ENCODE measurements around the gene PLAAT5.
"Not testable (repeated sequence)": the region's sequence is repeated elsewhere in the genome, so short reads cannot be mapped to it uniquely, and the experiment has no call there.

PLAAT5 gene, protein sequence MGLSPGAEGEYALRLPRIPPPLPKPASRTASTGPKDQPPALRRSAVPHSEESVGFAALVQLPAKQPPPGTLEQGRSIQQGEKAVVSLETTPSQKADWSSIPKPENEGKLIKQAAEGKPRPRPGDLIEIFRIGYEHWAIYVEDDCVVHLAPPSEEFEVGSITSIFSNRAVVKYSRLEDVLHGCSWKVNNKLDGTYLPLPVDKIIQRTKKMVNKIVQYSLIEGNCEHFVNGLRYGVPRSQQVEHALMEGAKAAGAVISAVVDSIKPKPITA

DNA sequence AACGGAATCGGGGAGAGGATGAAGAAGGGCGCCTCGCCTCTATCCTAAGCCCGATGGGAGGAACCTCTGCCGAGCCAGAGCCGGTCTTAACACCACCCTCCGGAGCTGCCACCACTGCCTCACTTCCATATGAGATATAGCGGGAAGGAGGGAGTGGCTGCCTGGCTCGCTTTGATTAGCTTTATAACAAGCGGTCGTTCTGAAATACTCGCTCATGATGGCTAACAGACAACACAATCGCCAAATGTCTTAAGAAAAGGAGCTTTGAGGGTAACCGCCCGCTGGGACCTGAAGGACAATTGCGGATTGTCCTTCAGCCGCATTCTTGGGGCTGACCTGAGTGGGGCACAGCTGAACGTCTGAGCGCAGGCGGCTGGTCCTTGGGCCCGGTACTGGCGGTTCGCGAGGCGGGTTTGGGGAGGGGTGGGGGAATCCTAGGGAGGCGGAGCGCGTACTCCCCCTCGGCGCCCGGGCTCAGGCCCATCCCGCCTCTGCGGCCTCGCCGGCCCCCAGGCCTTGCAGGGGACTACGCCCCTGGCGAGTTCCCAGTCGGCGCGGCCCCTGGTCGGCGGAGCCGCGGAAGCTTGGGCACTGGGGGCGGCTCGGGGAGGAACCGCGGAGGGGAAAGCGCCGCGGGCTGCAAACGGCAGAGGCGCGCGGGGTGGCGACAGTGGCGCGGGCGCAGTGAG is at the start of gene PLAAT5:
PLAAT5 (minus strand) TSS at position 617 of the 689 bp plus-strand sequence; CDS start at position 484, 133 bp downstream.
- no peak for DNase-seq

DNA sequence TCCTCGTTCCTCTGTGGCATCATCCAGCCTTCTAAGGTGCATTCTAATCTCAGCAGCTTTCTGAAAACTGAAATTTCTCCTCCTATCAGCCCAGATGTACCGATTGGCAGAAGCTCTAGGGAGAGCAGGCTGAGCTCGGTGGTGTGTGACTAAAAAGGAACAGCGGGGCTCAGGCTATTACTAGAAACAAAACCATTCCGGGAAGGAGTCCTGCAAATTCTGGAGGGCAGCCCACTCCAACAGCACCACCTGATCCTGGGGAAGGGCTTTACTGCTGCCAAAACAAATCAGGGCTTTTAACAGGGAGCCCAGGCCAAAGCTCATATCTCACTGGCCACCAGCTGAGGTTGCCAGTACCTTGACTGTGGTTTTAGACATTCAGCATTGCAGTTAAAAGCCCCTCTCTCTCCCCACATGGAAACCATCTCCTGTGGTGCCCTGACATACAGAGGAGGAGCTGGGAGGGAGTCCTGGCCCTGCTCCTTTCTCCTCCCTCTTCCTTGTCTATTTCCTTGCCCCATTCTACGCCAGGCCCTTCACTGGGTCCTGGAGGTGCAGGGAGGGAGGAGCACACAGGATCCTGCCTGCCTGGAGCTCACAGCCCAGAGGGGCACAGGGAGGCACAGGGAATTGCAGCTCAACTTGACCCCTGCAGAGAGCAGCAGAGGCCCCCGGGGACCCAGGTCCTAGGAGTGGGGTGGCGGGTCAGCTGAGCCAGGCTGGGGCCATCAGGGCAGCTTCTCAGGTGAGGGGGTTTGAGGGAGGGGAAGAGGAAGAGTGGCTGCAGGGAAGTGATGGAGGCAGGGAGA is 46.5 kb upstream of the PLAAT5 start:
- DNase-seq = no peak

DNA sequence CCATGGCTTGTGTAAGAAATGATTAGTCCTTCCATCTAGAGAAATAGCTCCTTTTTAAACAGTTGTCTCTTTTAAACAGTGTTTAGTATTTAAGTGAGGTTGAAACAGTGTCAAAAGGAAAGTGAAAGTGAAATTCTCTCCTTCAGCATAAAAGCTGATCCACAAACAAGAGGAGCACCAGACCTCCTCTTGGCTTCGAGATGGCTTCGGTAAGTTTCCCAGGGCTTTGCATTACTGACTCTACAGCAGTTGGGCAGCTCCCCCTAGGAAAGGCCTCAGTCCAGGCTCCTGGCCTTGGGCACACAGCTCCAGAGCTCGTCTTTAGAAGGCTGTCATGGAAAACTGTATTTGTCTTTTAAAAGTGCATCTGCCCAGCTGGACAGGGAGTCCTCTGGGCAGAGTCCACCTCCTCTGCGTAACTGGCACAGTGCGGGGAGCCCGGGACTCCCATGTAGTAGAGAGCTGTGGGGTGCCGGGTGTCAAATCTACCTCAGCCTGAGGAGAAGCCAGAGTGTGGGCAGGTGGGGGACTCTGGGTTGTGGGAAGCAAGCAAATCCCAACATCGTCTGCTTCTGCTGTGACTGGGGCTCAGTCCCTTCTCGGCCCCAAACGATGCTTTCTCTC is 45.8 kb upstream of the PLAAT5 start, which contains the start of gene PLAAT4:
PLAAT4 (plus strand) TSS at position 140 of the 624 bp plus-strand sequence; CDS start at position 201, 61 bp downstream.
- DNase-seq = peak; percentile 75

DNA sequence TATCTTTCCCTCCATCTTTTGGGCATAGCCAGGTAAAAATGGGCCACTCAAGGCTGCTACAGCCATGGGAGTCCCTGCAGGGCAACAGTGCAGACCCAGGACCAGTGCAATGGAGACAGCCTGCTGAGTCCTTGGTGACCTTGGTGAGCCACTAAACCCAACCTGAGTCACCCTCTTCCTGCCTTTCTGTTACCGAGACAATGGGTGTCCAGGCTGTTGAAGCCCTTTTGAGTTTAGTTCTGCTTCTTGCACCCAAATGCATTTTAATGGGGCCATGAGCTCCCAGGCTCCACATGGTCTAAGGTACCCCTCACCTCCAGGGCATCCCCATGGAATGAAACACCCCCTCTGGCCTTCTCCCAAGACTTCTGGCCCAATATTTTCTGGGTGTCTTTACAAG is 44.8 kb upstream of the PLAAT5 start:
- DNase-seq = no peak

DNA sequence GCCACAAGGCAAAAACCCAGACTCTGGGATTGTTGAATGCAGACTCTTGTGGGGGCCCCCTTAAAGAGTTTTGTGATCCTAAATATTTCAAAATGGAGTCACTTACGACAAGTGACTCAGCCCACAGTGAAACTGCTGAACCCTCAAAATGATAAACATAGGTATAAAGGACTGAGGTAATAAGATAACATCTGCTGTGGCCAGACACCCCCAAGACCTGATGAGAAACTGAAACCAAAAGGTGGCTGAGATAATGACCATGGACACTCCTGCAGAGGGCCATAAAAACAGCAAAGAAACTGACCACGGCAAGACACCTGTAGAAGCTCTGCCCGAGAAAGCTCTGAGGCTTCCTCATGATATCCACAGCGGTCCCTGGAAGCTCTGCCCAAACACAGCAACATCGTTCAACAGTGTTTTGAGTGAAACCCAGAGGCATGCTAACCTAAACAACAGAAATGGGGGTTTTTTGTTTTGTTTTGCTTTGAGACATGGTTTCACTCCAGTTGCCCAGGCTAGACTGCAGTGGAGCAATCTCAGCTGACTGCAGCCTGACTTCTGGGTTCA is 44.0 kb upstream of the PLAAT5 start:
- DNase-seq = peak; percentile 71

DNA sequence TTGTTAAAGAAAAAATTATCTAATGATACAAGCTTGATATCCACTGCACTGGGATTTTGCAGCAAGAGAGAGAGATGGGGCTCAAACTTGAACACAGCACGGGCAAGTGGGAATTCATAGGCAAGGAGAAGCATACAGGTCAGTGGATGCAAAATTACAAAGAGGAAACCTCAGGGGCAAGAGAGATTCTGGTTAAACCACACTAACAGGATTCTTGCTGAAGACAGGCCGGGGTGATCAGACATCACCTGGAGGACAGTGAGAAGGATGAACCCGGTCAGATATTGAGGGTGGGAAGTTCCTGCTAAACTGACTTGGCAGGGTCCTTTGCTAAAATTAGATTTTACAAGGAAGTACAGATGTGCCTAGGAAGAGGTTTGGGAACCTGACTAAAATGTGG is 43.1 kb upstream of the PLAAT5 start:
- no peak for DNase-seq

DNA sequence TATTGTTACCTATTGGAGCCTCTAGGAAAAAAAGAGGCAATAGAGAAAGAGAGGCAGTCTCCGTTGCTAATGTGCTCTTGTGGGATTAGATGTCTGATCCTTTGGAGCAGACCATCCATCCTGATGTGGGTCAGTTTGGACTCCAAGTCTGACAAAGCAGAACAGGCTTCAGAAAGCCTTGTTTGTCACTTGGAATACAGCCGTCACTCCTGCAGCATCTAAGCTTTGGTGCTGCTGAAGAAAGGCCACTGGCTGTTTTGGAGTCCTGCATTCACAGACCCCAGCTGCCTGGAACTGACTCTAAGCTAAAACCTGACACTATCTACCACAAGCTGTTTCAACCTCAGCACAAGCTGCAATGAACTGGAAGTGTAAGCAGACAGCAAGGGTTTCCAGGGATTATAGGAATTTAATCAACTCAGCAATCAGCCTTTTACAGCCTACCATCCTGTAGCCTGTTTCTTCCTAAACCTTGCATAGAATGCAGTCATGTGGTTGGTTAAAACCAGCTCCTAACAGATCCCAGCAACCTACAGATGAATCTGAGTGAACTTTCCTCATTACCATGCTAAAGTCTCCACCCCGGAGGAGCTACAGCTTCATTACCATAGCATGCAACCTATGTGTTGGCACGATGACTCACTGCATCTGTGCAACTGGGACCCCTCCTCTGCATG is 42.0 kb upstream of the PLAAT5 start:
- no peak for DNase-seq

DNA sequence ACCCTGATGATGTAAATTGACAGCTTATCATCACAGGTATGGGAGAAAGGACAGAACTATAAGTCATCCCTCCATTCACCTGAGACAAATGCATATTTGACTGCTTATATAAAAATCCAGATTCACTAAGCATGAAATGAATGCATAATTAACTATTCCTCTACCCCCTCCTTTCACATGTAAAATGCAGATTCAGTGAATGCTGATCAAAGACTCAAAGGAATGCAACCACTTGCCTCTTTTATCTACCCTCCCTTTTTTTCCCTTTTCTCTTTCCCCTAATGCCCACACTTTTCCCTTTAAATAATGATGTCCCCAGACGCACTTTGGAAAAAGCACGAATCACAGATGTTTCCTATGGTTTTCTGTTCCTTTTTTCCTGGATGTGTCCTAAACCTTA is 41.1 kb upstream of the PLAAT5 start:
- no peak for DNase-seq

DNA sequence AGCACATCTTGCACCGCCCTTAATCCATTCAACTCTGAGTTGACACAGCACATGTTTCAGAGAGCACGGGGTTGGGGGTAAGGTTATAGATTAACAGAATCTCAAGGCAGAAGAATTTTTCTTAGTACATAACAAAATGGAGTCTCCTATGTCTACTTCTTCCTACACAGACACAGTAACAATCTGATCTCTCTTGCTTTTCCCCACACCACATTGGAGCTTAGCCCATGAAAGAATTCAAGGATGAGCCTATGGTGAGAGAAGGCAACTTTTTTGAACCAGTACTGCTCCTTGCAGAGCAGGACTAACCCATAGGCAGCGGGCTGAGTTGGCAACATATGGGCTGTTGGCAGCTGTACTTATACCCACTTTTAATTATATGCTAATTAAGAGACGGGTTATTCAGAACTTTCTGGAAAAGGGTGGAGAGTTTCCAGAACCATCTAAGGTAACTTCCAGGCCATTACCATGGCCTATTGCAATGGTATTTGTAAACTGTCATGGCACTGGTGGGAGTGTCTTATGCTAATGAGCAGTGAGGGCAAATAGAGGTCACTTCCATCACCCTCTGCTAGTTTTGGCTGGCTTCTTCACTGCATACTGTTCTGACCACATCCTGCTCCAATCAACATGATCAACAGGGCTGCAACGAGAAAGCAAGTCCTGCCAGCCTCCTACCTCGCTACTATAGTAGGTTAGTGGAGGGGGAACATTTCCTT is 40.3 kb upstream of the PLAAT5 start:
- peak; percentile 85 for DNase-seq

DNA sequence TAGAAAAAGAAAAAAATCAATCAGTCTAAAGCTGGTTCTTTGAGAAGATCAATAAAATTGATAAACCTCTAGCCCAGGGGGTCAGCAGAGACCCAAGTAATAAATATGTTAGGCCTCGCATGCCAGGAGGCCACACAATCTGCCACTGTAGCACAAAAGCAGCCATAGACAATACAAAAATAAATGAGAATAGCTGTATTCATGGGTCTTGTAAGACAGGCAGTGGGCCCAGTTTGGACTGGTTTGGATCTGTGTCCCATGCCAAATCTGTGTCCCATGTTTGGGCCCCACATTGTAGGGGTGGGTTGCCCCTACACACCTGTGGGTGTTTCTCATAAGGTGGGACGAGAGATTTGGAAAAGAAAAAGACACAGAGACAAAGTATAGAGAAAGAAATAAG is 39.1 kb upstream of the PLAAT5 start:
- DNase-seq = no peak

DNA sequence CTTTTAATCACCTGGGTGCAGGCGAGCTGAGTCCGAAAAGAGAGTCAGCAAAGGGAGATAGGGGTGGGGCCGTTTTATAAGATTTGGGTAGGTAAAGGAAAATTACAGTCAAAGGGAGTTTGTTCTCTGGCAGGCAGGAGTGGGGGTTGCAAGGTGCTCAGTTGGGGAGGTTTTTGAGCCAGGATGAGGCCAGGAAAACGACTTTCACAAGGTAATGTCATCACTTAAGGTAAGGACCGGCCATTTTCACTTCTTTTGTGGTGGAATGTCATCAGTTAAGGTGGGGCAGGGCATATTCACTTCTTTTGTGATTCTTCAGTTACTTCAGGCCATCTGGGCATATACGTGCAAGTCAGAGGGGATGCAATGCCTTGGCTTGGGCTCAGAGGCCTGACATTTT is 38.4 kb upstream of the PLAAT5 start:
- not testable (repeated sequence) for DNase-seq

DNA sequence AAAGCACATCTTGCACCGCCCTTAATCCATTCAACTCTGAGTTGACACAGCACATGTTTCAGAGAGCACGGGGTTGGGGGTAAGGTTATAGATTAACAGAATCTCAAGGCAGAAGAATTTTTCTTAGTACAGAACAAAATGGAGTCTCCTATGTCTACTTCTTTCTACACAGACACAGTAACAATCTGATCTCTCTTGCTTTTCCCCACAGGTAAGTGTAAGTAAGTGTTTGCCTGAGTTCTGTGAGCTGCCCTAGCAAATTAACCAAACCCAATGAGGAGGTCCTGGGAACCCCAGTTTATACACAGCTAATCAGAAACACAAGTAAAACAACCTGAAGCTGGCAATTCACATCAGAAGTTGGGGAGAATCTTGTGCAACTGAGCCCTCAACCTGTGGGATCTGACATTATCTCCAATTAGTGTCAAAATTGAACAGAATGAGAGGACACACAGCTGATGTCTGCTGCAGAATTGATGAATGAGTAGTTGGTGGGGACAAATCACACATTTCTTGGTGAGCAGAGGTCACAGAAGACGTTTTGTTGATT is 37.8 kb upstream of the PLAAT5 start:
- DNase-seq = not testable (repeated sequence)

DNA sequence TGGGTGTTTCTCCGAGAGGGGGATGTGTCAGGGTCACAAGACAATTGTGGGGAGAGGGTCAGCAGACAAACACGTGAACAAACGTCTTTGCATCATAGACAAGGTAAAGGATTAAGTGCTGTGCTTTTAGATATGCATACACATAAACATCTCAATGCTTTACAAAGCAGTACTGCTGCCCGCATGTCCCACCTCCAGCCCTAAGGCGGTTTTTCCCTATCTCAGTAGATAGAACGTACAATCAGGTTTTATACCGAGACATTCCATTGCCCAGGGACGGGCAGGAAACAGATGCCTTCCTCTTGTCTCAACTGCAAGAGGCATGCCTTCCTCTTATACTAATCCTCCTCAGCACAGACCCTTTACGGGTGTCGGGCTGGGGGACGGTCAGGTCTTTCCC is 37.2 kb upstream of the PLAAT5 start:
- not testable (repeated sequence) for DNase-seq

DNA sequence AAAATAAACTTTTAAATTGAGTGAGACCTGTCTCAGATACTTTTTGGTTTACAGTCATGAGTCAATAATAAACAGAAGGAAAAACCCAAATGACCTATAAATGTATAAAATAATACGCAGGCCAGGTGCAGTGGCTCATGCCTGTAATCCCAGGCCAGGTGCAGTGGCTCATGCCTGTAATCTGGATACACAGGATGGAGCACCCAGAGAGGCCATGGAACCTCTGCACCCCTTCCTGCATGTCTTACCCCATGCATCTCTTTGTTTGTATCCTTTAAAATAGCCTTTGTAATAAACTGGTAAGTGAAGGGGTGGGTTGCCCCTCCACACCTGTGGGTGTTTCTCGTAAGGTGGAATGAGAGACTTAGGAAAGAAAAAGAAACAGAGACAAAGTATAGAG is 36.7 kb upstream of the PLAAT5 start:
- DNase-seq = no peak

DNA sequence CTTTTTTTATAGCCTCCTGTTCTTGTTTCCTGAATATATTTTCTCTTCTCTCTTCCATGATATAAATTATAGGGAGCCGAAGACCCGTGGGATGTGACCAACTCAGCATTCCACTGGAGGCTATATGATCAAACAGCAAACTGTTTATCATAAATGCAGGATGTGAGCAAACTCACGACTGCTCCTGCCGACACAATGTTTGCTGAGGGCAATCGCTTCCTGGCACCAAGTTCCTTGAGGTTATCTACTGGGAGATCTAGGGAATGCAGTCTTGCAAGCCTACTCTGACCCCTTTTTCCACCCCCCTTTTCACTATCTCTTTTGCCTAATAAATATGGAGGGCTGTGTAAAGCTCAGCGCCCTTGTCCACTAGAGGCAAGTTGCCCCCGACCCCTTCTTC is 32.2 kb upstream of the PLAAT5 start:
- no peak for DNase-seq

DNA sequence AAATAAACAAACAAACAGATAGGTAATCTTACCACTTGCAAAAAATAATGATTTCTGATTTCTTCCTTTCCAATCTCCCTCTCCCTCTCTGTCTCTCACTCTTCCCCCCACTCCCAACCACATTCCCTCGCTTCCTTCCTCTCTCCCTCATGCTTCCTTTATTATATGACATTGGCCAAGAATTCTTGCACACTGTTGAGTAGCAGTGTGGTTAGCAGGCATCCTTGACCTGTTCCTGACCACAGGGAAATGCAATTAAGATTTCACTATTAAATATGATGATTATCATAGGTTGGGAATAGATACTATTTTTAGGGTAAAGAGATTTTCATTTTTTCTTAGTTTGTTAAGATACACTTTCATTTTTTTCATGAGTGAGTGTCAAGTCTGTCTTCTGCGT is 30.9 kb upstream of the PLAAT5 start:
- no peak for DNase-seq

DNA sequence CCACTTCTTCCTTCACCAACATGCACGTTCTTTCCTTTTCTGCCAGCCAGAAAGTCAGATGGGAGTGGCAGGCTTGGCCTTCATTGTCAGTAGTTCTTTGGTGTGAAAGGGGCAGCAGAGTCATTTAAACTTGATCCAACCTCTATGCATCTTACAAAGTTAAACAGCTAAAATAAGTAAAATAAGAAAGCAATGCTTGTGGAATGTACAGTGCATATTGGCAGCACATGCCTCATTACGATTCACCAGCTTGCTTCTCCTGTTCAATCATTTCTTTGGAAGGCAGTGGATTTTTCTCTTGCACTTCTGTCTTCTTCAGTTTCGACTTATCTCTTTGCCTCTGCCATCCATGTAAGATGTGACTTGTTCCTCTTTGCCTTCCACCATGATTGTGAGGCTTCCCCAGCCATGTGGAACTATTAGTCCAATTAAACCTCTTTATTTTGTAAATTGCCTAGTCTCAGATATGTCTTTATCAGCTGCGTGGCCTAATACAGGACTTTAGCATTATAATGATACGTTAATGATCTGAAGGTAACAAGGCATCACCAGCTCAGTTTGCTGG is 29.7 kb upstream of the PLAAT5 start:
- DNase-seq = no peak

DNA sequence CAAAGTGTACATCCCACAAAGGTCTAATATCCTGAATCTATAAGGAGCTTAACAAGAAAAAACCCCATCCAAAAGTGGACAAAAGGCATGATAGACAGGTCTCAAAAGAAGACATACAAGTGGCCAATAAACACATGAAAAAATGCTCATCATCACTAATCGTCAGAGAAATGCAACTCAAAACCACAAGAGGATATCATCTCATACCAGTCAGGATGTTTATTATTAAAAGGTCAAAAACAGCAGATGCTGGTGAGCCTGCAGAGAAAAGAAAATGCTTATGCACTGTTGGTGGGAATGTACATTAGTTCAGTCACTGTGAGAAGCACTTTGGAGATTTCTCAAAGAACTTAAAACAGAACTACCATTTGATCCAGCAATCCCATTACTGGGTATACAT is 27.6 kb upstream of the PLAAT5 start:
- DNase-seq = peak; percentile 63

DNA sequence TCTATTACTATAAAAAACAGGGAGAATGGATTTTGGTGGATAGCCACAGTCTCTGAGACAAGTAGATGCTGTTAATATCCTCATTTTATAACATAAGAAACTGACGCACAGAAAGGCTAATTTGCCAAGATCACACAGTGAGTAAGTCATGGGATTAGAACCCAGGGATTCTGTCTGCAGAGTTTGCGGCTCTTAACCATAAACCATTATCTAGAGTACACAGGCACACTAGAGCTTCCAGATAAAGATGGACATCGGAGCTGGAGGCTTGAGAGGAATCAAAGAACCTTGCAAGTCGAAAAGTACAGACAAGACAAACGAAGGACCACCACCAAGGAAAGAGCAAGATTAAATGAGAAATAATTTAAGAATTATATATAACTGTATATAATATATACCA is 26.2 kb upstream of the PLAAT5 start:
- no peak for DNase-seq

DNA sequence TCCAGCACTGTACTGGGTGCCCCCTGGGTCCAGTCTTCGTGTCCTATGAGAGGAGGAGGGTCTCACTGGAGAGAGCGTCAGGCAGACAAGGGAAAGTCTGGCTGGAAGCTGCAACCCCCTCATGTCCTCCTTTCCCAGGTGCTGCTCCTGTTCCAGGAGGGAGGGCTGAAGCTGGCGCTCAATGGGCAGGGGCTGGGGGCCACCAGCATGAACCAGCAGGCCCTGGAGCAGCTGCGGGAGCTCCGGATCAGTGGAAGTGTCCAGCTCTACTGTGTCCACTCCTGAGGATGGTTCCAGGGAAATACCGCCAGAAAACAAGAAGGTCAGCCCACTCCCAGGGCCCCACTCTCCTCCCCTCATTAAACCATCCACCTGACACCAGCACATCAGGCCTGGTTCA is 25.1 kb upstream of the PLAAT5 start:
- no peak for DNase-seq

DNA sequence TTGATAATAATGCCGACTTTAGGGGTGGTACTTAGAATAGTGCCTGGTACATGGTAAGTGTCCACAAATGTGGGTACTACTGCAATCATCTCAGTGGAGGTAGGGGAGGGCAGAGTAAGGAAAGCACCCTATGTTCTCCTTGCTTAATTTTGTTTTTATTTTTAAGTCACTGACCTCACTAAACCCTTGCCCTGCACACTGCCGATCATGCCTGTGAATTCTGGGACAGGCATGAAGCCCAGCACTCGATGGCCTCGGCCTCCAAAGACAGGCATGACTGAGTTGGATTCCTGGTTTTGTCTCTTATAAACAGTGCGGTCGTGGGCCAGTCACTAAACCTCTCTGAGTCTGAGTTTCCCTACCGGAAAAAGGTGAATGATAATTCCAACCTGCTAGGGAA is 21.8 kb upstream of the PLAAT5 start:
- DNase-seq = no peak
